Suppressor macrophage (primary cell): ENCODE data around the gene URAD.

Experiments used
- DNase-seq, 4 experiments: peaks; one replicate each; pipeline ENCODE4 v3.0.0-alpha.2; 2020 to 2022

URAD gene

GRCh38 chr13:28000567-28000966 lies 12.1 kb upstream of the URAD start:
- DNase-seq: no peak

GRCh38 chr13:27997904-27998522 lies 9.5 kb upstream of the URAD start:
- peak; percentile 39 to 67 (median 58) for DNase-seq

DNA sequence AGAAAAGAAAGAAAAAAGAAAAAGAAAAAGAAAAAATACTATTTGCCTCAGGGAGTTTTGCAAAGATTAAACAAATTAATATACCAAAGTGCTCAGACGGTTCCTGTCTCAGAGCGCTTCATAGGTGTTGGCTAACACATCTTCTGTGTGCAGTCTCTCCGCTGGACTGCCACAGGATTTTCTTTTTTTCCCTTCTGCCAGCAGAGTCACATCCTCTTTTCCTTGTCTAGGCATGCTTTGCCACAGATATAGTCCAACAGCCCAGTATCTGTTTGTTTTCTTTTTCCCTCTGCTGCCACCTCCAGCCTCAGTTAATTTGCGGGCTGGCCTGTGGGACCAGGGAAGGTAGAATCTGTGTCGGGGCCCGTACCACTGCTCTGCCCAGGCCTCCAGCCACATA lies 3.4 kb upstream of the URAD start:
- no peak for DNase-seq

GRCh38 chr13:27985600-27985999 lies 2.9 kb downstream of the URAD start:
- DNase-seq: no peak

DNA sequence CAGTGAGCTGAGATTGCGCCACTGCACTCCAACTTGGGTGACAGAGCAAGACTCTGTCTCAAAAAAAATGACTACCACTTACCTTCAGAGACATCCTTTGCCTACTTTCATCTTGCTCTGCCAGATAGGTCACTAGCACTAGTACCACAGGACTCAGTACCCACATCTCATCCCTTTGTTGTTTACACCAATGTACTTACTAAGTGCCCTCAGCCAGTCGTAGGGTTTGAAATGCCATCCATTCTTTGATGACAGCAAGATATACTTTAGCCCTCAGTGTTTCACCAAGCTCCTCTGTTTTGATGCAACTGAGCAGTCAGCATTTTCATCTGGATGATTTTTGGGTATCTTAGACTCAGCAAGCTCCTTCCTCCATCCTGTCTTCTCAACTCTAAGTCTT lies 6.1 kb downstream of the URAD start:
- no peak for DNase-seq

DNA sequence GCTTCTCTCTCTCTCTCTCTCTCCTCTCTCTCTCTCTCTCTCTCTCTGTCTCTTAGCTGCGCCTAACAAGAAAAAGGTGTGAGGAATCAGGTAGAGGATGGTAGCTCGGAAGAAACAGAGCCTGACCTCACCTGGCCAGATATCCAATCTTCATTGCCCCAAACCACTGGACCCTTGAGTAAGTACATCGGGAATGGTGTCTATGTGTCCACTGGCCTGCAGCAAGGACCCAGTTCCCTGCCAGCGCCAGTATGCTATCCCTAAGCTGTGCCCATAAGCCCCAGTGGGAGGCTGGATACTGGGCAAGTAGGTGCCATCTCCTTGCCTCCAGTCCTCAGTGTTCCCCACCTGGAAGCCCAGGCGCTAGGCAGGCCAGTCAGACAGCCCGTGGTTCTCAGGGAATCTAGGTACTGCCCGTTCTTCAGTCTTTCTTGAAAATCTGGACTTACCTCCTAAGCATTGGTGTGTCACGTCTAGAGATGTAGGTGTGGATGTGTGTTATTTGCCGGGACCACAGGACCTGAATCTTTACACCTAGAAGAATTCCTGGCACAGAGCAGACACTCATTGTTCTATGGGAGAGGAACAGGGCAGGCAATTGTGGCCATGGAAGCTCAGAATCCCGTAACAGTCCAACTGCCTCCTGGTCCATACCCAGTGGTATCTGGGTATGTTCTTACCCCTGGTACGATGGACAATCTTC lies 7.3 kb downstream of the URAD start:
- DNase-seq: no peak

- no peak for DNase-seq
Observed at GRCh38 chr13:27980280-27980998, 8.1 kb downstream of the URAD start.

GRCh38 chr13:27979765-27980279 lies 8.7 kb downstream of the URAD start:
- no peak for DNase-seq

- no peak for DNase-seq
Observed at GRCh38 chr13:27979001-27979643, 9.4 kb downstream of the URAD start.

DNA sequence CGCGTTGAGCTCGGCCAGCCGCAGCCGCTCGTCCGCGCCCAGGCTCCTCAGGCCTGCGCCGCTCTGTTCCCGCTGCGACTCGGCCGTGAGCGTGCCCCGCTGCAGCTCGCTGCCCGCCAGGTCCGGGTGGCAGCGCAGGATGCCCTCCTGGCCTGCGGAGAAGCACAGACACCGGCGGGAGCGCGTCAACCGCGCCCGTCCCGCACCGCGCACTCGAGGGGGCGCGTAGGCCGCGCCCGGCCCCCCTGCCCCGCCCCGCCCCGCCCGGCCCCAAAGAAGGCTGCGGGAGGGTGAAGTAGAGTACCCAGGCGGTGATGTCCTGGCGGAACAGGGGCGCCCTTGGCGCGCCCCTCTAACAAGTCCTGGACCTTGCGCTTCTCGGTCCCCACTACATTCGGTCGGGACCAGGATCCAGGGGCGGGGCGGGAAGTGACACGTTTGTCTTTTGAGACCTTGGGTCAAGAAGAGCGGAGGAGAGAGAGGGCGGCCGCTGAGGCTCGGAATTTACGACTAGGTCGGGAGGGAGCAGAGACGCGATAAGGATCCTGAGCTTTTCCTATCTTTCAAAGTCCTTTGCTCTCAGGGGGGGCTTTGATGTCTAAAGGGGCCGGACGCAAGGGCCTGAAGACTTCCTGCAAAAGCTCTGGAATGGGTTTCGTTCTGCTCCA lies 10.1 kb downstream of the URAD start:
- DNase-seq: no peak

- DNase-seq: peak in 1 of 4 experiments; percentile 34
Observed at GRCh38 chr13:27977476-27978300, 10.8 kb downstream of the URAD start.

DNA sequence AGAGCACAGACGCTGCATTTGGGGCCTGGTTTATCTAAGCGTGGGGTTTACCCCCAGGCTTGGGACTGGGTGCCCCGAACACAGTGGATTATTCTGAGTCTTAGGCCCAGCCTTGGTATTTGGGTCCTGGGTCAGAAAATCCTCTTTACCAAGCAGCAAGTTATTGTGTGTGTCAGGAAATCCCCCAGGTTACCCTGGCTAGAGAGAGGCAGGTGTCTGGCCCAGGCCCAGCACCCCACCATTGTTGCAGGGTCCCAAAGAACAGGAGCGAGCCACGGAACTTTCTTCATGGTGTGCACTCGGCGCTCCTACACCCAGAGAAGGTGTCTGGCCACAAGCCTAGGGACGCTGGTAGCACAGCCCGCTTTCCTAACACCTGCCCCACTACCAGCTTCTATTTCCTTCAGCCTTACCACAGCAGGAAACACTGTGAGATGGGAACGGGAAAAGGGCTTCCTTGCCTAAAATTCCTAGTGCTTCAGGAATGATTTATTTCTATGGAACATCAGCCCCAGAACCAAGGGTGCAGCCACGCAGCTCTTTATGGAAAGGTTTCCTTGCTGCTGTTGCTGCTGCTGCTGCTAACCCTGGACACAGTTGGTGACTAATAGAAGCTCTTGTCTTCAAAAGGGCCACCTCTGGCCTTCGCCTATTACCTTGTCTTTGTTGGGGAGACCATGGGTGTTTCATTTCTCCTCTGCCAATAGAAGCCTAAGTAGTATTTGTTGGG lies 12.0 kb downstream of the URAD start:
- no peak for DNase-seq

DNA sequence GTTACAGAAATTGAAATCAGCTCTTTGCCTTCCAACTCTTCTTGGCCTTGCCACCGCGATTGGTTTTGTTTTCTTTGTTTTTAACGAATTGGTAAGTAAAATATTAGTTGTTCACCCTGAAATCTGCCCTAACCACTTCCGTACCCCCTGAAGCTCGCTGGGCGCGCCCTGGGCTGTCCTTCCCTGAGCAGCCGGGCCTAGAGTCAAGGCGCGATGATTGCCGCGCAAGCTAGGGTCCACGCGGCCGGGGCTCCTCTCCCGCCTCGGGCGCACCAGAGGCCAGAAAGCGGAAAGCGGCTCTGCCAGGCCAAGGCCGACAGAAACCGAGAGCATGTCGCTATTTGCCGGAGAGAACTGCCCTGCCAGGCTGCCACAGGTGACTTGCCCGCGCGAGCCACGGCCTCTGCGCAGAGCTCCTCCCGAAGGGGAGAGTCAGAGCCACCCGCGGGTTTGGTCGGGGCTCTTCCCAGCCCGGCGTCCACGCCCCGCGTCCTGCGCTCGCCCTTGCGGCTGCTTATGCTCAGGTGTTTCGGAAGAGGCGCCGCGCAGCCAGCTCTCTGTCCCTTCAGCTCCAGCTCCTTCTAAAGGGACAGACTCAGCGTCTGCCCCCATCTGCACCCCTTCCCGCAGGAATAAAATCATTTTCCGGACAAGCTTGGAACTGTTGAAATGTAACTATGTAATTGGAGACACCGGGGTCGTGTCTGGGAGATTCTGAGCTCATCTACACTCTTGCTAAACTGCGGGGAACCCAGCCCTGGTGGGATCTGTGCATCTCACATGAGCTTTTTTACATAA lies 12.7 kb downstream of the URAD start:
- no peak for DNase-seq

GRCh38 chr13:27973961-27974662 lies 14.4 kb downstream of the URAD start:
- DNase-seq: no peak

DNA sequence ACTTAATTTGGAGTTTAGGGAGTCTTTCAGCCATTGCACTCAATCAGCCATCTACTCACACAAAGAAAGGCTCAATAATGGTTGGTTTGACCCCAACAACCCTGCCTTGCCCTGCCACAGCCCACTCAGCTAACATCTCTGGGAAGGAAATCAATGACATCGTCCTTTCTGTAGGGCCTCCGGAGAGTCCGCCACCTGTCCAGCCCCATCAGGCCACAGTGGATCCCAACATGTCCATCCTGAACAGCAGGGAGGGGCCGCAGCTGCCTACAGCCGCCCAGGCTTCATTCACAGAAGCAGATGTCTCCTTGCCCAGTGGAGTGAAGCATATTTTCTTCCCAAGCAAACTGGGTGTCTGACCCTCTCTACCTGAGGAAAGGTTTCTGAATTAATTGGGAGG lies 15.2 kb downstream of the URAD start:
- no peak for DNase-seq

- no peak for DNase-seq
Observed at GRCh38 chr13:27972478-27972820, 16.0 kb downstream of the URAD start.

GRCh38 chr13:27971776-27972477 lies 16.6 kb downstream of the URAD start:
- DNase-seq: no peak

DNA sequence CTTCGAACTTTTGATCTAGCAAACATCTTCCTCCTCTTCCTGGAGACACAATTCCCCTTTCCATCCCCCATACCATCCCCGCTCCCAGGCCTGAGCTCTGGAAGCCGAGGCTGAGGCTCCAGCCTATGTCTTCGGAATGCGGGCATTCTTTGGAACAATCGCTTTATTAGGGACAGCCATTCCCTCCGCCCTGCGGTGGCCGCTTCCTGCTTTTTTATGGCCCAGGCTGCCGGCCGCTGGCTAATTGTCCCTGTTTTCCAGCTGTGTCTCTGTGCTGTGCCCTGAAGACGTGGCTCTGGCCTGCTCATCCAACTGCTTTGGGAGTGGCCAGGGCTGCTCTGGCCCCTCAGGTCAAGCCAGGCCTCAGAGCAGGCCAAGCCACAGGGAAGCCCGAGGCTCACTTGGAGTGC lies 17.3 kb downstream of the URAD start:
- DNase-seq: no peak
